Measurements from ENCODE around the gene ITPRIP. TPM values are rescaled to one million over a fixed set of nuclear protein-coding genes. Genes with fewer than 3 reads are reported as not detected.
A peak's percentile ranks its signal among the peaks of the same experiment; 100 is the strongest.

The ITPRIP gene
- total RNA-seq, 1 experiment from 2014 or later: 22.5 TPM

GRCh38 chr10:104267721-104268404 is 70.4 kb downstream of the ITPRIP start:
- no peak overlapping the region for H3K4ac ChIP-seq (ENCODE audit: low read depth, low read length)
- H3K79me2 ChIP-seq (ENCODE audit: insufficient read depth, low read length): peaks cover 6% of the 10 kb centered on the region; the same call in 1 of the 2 replicates

More at GRCh38 chr10:104267721-104268404, 70.4 kb downstream of the ITPRIP start:
- no peak overlapping the region for H2AFZ ChIP-seq (ENCODE audit: low read length)
- no peak overlapping the region for H3K27ac ChIP-seq (ENCODE audit: insufficient read length, low read depth, low read length)
- H3K4me2 ChIP-seq (ENCODE audit: insufficient read depth, insufficient read length, low read length): peak overlapping the region; percentile 80
- H3K36me3 Mint-ChIP-seq (ENCODE audit: insufficient read depth in 1 of 3, low read depth in 3 of 3): peaks cover 10 to 44% (median 14%) of the 10 kb centered on the region in 3 experiments
- DNase-seq: no peak
- H3T11ph ChIP-seq (ENCODE audit: low read length): no peak overlapping the region
- H3K23ac ChIP-seq (ENCODE audit: insufficient read length, low read depth, low read length): no peak overlapping the region
- no peak overlapping the region for H3K56ac ChIP-seq (ENCODE audit: insufficient read length, low read depth, low read length)
- no peaks in the 10 kb centered on the region for H3K79me1 ChIP-seq (ENCODE audit: insufficient read depth, low read depth, low read length, poor library complexity, severe bottlenecking)
- peaks cover 3% of the 10 kb centered on the region for H3K23me2 ChIP-seq (ENCODE audit: insufficient read length, low read depth, low read length, poor library complexity, severe bottlenecking)
- H2BK12ac ChIP-seq (ENCODE audit: insufficient read length, low read depth, low read length): no peak overlapping the region
- no peaks in the 10 kb centered on the region for H4K20me1 ChIP-seq (ENCODE audit: control insufficient read depth, insufficient read depth, insufficient read length)
- WGBS (ENCODE audit: extremely low coverage, insufficient read length, low lambda C conversion rate): no CpG with 5 or more reads among the region's 14 CpGs
- no peak overlapping the region for H3K18ac ChIP-seq (ENCODE audit: insufficient read length, low read depth, low read length)
- no peak overlapping the region for H4K5ac ChIP-seq (ENCODE audit: insufficient read length, low read depth, low read length)
- H3K14ac ChIP-seq (ENCODE audit: insufficient read depth, low read length): no peak overlapping the region
- H2BK120ac ChIP-seq (ENCODE audit: low read depth, low read length, poor library complexity, severe bottlenecking): no peak overlapping the region
- no peak overlapping the region for H2BK15ac ChIP-seq (ENCODE audit: low read depth, low read length)
- H3K27me3 ChIP-seq (ENCODE audit: insufficient read depth, low read length): no peaks in the 10 kb centered on the region
- no peaks in the 10 kb centered on the region; a peak in 1 of 5 replicates for H3K9me3 Mint-ChIP-seq
- no peak overlapping the region for H2BK5ac ChIP-seq (ENCODE audit: insufficient read length, low read length)
- no peak overlapping the region for H4K91ac ChIP-seq (ENCODE audit: insufficient read length, low read depth, low read length)
- no peak overlapping the region for H2BK20ac ChIP-seq (ENCODE audit: low read depth, low read length, poor library complexity, severe bottlenecking)
- no peak for TF ChIP-seq CTCF (conservative IDR thresholded peaks at IDR 0.05)
- H4K8ac ChIP-seq (replicated peaks; ENCODE audit: insufficient read length, low read depth, low read length): no peak overlapping the region
- H2AK5ac ChIP-seq (ENCODE audit: insufficient read length, low read length): no peak overlapping the region
- H3K4me1 ChIP-seq (ENCODE audit: insufficient read depth, low read length): peaks cover 4% of the 10 kb centered on the region; the same call in 1 of the 2 replicates
- no peaks in the 10 kb centered on the region for H3K27me3 Mint-ChIP-seq (ENCODE audit: low read depth)
- peak overlapping the region; percentile 93 to 97 (median 95); a peak in 6 of 7 replicates for H3K27ac Mint-ChIP-seq
- H3K9ac ChIP-seq (ENCODE audit: extremely low read depth, insufficient read length, low read length): peak overlapping the region; percentile 93
- no peaks in the 10 kb centered on the region for H3K9me3 ChIP-seq (ENCODE audit: control insufficient read depth, low read depth, low read length)
- H3K4me3 Mint-ChIP-seq: peak overlapping the region; percentile 93 to 97
- peaks cover 11% of the 10 kb centered on the region in 2 experiments for H3K4me1 Mint-ChIP-seq
